ENCODE results near the gene DPYSL5. TPM values are rescaled to one million over a fixed set of nuclear protein-coding genes. Genes with fewer than 3 reads are reported as not detected.

DPYSL5 gene
- total and polyA plus RNA-seq, 5 donors from 2014 or later = not detected

Other genes with a start within 250 kb of the DPYSL5 start
- not detected for gene CIB4, start 206.8 kb upstream of the DPYSL5 start, total RNA-seq
- gene CIB4, start 206.8 kb upstream of the DPYSL5 start, polyA plus RNA-seq = not detected
- gene KCNK3, start 155.4 kb upstream of the DPYSL5 start, total RNA-seq = not detected
- gene KCNK3, start 155.4 kb upstream of the DPYSL5 start, polyA plus RNA-seq = not detected
- 21.2 TPM for gene SLC35F6, start 83.8 kb upstream of the DPYSL5 start, total RNA-seq
- gene SLC35F6, start 83.8 kb upstream of the DPYSL5 start, polyA plus RNA-seq = 1 to 10 TPM; 5.7 to 7.9 (median 7.1) TPM
- gene CENPA, start 62.1 kb upstream of the DPYSL5 start, total RNA-seq = 2.0 TPM
- 1 to 10 TPM in 3 of 4 donors, under 1 TPM in 1; 0.54 to 3.9 (median 2.5) TPM for gene CENPA, start 62.1 kb upstream of the DPYSL5 start, polyA plus RNA-seq
- gene MAPRE3, start 122.5 kb downstream of the DPYSL5 start, total RNA-seq = 1.7 TPM
- under 1 TPM; 0.38 to 0.92 (median 0.63) TPM for gene MAPRE3, start 122.5 kb downstream of the DPYSL5 start, polyA plus RNA-seq
- gene TMEM214, start 184.8 kb downstream of the DPYSL5 start, total RNA-seq = 43.3 TPM
- gene TMEM214, start 184.8 kb downstream of the DPYSL5 start, polyA plus RNA-seq = 10 to 100 TPM; 17.6 to 21.9 (median 20.3) TPM
- 9.5 TPM for gene AGBL5, start 203.5 kb downstream of the DPYSL5 start, total RNA-seq
- 10 to 100 TPM in 1 of 4 donors, 1 to 10 TPM in 3; 8.9 to 11.3 (median 9.2) TPM for gene AGBL5, start 203.5 kb downstream of the DPYSL5 start, polyA plus RNA-seq
- gene OST4, start 223.5 kb downstream of the DPYSL5 start, total RNA-seq = 279 TPM
- gene OST4, start 223.5 kb downstream of the DPYSL5 start, polyA plus RNA-seq = 1,000 to 10,000 TPM in 1 of 4 donors, 100 to 1,000 TPM in 3; 827 to 1,033 (median 916) TPM
- gene EMILIN1, start 230.5 kb downstream of the DPYSL5 start, total RNA-seq = 0.22 TPM
- 1 to 10 TPM in 2 of 4 donors, under 1 TPM in 2; 0.33 to 1.5 (median 0.94) TPM for gene EMILIN1, start 230.5 kb downstream of the DPYSL5 start, polyA plus RNA-seq
- 5.3 TPM for gene KHK, start 238.6 kb downstream of the DPYSL5 start, total RNA-seq
- gene KHK, start 238.6 kb downstream of the DPYSL5 start, polyA plus RNA-seq = 1 to 10 TPM; 3.4 to 6.6 (median 6.0) TPM

Measured in CD4-positive, CD25-positive, alpha-beta regulatory T cell (primary cell).